GM21825 (cell line): ENCODE data around the gene TAF11L2.
"Not testable (repeated sequence)": the region's sequence is repeated elsewhere in the genome, so short reads cannot be mapped to it uniquely, and the experiment has no call there.

ENCODE experiments used
- ATAC-seq: cut with Tn5 transposase; IDR thresholded peaks from one replicate; pipeline ENCODE4 v1.9.1; 2021; ENCODE audit warnings: mild to moderate bottlenecking, moderate library complexity; ENCODE audit not compliant: unreplicated experiment

TAF11L2 gene

GRCh38 chr5:17497931-17498330 is at the start of gene TAF11L2:
TSS of gene TAF11L2 (plus strand) at chr5:17498231.
- ATAC-seq, result not testable (repeated sequence)

- ATAC-seq, result no peak
These were observed 49.2 kb upstream of the TAF11L2 start for GRCh38 chr5:17448877-17449276.

- no peak for ATAC-seq
These were observed 45.1 kb upstream of the TAF11L2 start for GRCh38 chr5:17452936-17453335.

GRCh38 chr5:17455942-17456341 is 42.1 kb upstream of the TAF11L2 start:
- no peak for ATAC-seq

GRCh38 chr5:17461793-17462192 is 36.2 kb upstream of the TAF11L2 start:
- no peak for ATAC-seq

- ATAC-seq, result no peak
These were observed 34.4 kb upstream of the TAF11L2 start for GRCh38 chr5:17463653-17464052.

GRCh38 chr5:17470064-17470463 is 28.0 kb upstream of the TAF11L2 start:
- no peak for ATAC-seq

GRCh38 chr5:17475064-17475463 is 23.0 kb upstream of the TAF11L2 start:
- ATAC-seq, result not testable (repeated sequence)

- ATAC-seq, result no peak
These were observed 21.0 kb upstream of the TAF11L2 start for GRCh38 chr5:17477043-17477442.

GRCh38 chr5:17477573-17478265 is 20.3 kb upstream of the TAF11L2 start:
- ATAC-seq, result no peak

GRCh38 chr5:17481378-17481777 is 16.7 kb upstream of the TAF11L2 start:
- no peak for ATAC-seq

- no peak for ATAC-seq
These were observed 15.2 kb upstream of the TAF11L2 start for GRCh38 chr5:17482790-17483189.

GRCh38 chr5:17486464-17487173 is 11.4 kb upstream of the TAF11L2 start:
- ATAC-seq, result not testable (repeated sequence)

- no peak for ATAC-seq
These were observed 10.9 kb upstream of the TAF11L2 start for GRCh38 chr5:17487174-17487512.

GRCh38 chr5:17491257-17491656 is 6.8 kb upstream of the TAF11L2 start:
- not testable (repeated sequence) for ATAC-seq

GRCh38 chr5:17492770-17493169 is 5.3 kb upstream of the TAF11L2 start:
- no peak for ATAC-seq

- ATAC-seq, result no peak
These were observed 585 bp upstream of the TAF11L2 start for GRCh38 chr5:17497446-17497845.

- no peak for ATAC-seq
These were observed 13.8 kb downstream of the TAF11L2 start for GRCh38 chr5:17511775-17512325.

- ATAC-seq, result not testable (repeated sequence)
These were observed 19.5 kb downstream of the TAF11L2 start for GRCh38 chr5:17517526-17517925.

- ATAC-seq, result not testable (repeated sequence)
These were observed 20.0 kb downstream of the TAF11L2 start, which contains the start of gene TAF11L3 for GRCh38 chr5:17518067-17518466. TSS of gene TAF11L3 (plus strand) at chr5:17518367.

- not testable (repeated sequence) for ATAC-seq
These were observed 21.5 kb downstream of the TAF11L2 start for GRCh38 chr5:17519508-17519907.

GRCh38 chr5:17521501-17521900 is 23.5 kb downstream of the TAF11L2 start, which contains the start of gene TAF11L4:
TSS of gene TAF11L4 (plus strand) at chr5:17521801.
- ATAC-seq, result not testable (repeated sequence)
